ENCODE results near the gene SOCS3.

GRCh38 chr17:78322327-78322857 is 37.5 kb downstream of the SOCS3 start:
- TF ChIP-seq TAF1 (IDR thresholded peaks at IDR 0.05; ENCODE audit: low read depth, low read length) = no peak
- no peak for TF ChIP-seq POLR2A (IDR thresholded peaks at IDR 0.05; ENCODE audit: low read depth, low read length)
- no peak for TF ChIP-seq POLR2AphosphoS5 (IDR thresholded peaks at IDR 0.05; ENCODE audit: low read depth, low read length)

All from GM12891 (cell line).